HG02642 (cell line): Measurements from ENCODE around the gene GPR78.

Experiments used
- ATAC-seq: cut with Tn5 transposase; IDR thresholded peaks from one replicate; pipeline ENCODE4 v1.9.1; 2021; ENCODE audit warnings: mild to moderate bottlenecking; ENCODE audit not compliant: unreplicated experiment, poor library complexity

The GPR78 gene

GRCh38 chr4:8585186-8585585, 5.0 kb downstream of the GPR78 start:
- ATAC-seq, result no peak

DNA sequence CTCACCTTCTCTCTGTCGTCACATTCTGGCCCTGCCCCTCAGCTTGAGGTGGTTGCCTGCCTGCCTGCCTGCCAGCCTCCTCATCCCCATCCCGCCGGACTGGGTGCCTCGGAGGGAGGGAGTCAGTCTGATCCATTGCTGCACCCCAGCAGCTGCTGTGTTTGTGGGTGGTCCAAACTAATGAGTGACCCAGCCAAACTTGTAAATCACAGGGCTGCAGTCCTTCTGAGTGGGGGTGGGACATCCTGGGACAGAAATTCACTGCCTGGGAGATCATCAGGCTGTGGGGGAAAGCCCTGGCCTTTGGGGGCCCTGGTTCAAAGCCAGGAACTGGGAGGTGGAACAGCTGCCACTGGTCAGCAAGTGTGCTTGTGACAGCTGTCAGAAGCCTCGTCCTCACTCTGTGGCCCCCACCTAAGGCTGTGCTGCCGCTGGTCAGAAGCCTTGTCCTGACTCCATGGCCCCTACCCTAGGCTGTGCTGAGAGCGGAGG, 5.6 kb downstream of the GPR78 start:
- ATAC-seq, result no peak

- ATAC-seq, result no peak
Measured at GRCh38 chr4:8586246-8586645, 6.1 kb downstream of the GPR78 start.

- no peak for ATAC-seq
Measured at GRCh38 chr4:8586671-8587468, 6.7 kb downstream of the GPR78 start.

DNA sequence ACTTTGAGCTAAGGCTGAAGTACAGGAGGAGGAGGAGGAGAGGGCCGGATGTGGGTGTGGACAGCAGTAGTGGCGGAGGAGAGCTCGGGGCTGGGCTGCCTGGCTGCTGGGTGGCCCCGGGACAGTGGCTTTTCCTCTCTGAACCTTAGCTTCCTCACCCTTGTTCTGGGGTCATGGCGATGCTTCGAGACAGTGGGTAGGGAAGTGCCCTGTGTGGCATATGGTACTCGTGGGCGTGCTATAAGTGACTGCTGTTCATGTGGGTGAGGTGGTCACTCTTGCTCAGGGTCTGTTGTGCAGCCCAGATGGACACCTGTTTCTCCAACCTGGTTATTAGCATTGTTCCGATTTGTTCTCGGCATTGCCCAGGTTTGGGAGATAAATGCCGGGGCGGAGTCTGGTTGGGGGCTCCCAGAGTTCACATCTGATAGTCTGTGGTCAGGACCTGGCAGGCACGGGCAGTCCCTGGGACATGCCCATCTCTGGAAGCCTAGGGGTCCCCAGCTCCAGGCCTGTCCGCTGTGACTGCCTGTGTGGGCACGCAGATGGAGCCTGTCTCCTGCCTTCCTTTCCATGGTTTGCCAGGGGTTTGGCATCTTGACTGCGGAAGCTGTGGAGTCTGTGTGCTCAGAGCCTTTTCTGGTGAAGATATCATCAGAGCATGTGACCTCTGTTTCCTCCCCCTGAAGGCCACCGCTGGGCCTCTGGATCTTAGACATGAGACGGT, 7.4 kb downstream of the GPR78 start:
- no peak for ATAC-seq

DNA sequence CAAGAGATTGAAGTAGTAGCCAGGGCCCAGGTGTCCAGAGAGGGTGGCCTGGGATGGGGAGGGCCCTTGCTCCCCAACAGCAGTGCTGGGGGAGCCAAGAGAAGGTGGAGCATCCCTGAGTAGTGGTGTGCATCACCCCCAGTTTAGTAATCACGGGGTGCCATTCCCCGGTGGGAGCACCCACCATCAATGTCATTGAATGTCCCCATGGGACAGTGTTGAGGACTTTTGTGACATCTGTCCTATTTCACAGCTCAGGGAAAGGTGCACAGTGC, 7.9 kb downstream of the GPR78 start:
- ATAC-seq, result no peak

GRCh38 chr4:8589336-8589735, 9.1 kb downstream of the GPR78 start:
- ATAC-seq, result no peak

DNA sequence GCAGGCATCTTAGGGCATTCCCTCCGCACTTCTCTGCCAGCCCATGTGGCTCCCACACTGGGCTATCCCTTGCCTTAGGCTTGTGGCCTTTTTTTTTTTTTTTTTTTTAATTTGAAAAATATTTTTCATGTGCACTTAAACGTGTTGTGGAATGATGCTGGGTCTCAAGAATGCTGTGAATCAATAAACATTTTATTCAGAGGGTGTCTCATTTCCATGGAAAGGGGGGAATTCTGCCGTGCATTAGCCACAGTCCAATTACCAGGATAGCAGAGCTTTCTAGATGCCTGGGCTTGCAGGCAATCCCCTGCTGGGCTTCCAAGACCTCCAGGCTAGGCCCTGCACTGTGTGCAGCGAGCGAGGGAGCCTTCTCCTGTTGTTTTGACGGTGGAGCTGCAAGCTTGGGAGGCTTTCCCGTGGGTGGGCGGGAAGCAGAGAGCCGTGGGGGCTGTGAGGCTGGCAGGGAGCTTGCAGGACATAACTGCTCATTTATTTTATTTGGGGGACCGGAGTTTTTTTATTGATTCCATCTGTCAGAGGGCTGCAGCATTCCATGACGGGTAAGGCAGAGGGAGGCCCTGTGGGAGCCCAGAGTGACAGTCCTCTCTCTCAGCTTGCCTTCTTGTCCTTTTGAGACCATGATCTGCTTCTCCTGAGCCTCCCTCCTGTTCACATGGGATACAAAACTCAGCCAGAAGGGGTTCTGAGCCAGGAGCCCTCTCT, 9.8 kb downstream of the GPR78 start:
- ATAC-seq, result no peak

- no peak for ATAC-seq
Measured at GRCh38 chr4:8590546-8590880, 10.3 kb downstream of the GPR78 start.

DNA sequence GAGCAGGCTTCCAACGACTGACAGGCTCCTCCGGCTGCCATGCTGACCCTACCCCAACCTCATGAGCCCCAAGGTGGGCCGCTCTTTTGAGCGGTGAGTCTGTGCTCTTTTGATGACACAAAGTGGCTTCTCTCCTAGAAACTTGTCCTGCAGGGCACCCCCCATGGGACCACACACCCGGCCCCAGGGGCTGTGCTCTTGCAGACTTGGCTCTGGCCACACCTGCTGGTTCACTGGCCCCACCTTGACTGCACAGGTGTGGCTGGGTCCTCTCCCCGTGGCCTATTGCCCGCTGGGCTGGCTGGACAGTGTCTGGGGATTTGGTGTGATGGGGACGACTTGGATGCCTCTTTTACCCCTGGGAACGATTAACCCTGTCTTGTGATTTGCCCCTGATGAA, 10.9 kb downstream of the GPR78 start:
- no peak for ATAC-seq

GRCh38 chr4:8591626-8592365, 11.6 kb downstream of the GPR78 start:
- no peak for ATAC-seq

DNA sequence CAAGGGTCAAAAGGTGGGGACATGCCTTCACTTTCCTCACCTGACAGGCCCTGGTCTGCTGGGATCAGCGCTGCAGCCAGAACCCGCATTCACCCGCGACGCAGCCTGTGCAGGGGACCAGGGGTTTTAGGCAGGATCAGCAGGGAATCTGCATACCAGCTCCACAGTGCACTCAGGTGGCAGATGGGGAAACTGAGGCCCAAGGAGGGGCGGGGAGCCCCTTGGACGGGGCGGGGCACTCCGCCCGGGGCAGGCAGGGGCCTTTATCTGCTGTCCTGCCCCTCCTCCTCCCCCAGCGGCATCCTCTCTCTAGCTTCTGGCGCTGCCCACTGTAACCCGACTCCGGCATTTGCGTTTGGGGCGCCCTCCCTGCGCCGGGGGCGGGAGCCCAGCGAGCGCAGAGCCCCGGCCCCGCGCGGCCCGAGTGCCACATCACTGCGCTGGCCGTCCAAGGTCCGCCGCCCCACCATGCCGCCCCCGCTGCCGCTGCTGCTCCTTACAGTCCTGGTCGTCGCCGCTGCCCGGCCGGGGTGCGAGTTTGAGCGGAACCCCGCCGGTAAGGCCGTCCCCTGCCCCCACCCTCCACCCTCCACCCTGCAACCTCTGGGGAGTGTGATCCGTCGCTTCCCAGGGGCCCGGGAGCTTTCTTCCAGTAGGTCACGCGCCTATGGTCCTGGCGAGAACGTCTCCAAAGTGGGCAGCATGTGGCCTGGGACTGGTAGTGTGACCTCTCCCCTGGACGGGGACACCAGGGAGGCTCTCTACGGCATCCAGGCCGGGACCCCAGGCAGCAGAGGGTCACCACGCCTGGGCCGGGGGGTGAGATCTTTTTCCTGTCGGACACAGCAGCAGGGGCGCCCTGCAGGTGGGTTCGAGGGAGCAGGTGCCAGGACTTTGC, 12.4 kb downstream of the GPR78 start, which contains the start of gene CPZ:
Gene CPZ (plus strand): TSS at position 400 of the 898 bp plus-strand sequence. CDS start 69 bp downstream, at position 469.
- ATAC-seq, result no peak

DNA sequence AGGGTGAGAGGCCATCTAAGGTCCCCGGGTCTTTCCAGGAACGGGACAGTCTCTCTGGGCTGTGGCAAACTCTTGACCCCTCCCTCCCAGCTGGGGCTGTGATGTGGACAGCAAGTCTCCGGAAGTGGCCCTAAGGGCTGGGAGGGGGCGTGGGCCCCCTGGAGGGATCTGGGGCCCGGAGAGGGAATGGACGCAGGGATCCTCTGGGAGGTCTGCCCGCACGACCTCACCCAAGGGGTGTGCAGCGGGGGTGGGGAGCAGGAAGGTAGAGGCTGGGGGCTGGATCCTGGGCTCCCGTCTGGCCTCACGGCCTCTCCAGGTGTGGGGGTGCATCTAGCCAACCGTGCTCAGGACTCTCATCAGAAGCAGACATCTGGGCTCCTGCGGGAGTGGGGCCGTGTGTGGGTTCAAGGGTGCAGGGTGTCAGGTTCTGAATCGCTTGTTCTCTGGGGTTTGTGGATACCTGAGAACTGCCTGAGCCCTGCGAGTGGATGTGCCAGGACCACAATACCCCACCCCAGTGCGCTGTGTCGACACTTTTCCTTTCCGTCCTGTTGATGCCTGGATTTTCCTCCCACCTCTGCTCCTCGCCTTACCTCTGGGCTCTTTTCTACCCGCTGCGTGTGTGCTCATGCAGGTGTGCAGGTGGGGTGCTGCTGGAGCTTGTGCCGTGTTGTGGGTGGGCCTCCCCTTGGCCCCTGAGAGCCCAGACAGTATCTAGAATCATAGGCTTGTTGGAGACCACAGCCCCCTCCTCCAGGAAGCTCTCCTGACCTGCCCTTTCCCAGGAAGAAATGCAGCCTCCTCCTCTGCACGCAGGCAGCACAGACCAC, 13.3 kb downstream of the GPR78 start:
- ATAC-seq, result no peak

DNA sequence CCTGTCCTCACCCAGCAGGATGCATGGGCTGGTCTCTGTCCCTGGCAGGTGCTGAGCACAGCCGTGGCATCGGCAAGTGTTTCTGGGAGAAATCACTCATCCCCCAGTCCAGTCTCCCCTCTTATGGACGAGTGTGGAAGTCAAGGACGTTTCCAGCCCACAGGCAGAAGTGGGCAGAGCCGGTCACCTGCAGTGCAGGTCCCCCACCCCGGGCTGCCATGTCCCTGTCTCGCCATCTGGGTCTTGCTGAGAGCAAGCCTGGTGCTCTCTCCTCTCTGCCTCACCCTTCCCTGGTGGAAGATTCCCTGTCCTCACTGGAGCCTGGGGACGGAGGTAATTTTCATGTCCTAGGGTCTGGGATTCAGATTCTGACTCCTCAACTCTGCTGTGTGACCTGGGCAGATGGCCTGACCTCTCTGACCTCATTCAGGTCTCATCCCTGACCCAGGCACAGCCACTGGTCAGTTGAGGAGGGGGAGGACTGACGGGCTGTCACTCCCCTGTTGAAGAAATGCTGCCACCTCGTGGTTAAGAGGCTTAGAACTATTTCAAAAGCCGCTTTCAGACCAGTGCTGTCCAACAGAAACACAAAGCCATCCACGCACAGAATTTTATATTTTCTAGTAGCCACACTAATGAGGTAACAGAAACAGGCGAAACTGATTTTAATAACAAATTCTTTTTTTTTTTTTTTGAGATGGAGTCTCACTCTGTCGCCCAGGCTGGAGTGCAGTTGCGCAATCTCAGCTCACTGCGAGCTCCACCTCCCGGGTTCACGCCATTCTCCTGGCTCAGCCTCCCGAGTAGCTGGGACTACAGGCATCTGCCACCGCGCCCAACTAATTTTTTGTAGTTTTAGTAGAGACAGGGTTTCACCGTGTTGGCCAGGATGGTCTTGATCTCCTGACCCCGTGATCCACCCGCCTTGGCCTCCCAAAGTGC, 14.2 kb downstream of the GPR78 start:
- no peak for ATAC-seq

DNA sequence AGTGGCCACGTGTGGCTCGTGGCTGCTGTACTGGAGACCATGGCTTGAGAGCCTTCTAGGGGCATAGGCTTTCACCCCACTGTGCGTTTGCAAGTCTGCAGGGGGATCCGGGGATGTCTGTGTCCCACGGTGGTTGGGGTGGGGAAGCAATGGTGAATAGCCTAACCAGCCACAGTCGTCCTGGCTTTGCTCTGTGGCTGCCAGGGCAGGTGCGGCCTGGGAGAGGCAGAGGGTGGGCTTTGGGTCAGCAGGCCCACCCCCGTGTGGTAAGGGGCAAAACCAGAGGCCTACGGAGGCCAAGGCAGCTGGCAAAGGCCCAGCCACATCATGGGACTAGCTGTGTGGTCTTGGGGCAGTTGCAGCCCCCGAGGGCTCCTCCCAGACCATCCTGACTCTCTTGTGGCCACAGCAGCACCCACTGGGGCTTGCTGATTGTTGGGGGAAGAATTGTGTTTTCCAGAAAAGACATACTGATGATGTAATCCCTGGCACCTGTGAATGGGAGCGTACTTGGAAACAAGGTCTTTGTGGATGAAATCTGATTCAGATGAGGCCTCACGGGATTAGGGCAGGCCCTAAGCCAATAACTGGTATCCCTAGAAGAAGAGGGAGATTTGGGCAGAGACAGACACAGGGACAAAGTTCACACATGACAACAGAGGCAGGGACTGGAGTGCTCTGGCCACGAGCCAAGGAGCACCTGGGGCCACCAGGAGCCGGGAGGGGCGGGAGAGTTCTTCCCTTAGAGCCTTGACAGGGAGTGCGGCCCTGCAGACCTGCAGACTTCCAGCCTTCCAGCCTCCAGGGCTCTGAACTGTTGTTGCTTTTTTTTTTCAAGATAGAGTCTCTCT, 15.3 kb downstream of the GPR78 start:
- ATAC-seq, result no peak

DNA sequence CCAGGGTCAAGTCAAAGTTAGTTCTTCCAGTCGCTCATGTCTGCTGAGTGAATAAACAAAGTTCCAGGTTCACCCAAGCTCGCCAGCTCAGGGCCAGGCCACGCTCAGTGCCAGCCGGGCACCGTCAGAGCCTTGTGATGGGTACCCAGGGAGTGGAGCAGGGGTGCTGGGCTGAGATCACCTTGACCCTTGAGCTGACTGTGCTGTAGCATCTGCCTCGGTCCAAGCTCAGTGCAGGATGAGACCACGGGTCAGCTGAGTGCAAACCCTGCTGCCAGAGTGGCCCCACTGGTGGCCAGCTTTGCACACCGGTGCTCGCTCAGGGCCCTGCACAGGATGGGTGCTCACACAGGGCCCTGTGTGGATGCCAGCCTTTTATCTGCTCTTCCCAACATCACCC, 16.7 kb downstream of the GPR78 start:
- ATAC-seq, result no peak

DNA sequence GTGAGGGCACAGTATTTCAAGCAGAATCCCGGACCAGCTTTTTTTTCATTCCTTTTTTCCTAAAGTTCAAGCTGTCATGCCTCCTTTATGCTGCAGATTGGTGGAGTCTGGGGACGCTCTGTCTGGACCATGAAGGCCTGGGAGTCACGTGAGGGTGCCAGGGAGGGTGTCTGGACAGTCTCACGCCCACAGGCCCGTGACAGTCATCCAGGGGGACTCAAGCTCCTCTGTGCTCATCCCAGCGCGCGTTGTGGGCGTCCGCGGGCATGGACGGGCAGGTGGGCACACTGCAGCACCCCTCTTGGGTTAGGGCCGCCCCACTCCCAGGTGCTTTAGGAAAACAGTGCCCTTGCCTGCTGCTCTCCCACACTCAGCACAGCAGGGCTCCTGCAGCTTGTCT, 17.1 kb downstream of the GPR78 start:
- ATAC-seq, result no peak
